CD14-positive monocyte (primary cell): ENCODE data around the gene ITPR2. TPM values are rescaled to one million over a fixed set of nuclear protein-coding genes. Genes with fewer than 3 reads are reported as not detected.

Experiments used
- DNase-seq, 3 donors: peaks; one replicate each; pipeline ENCODE4 v3.0.0-alpha.2; 2011 to 2022
- H2AFZ ChIP-seq: 2 replicates; pipeline ENCODE4 v1.6.0; 2012; ENCODE audit warnings: mild to moderate bottlenecking, low read depth, low read length, inconsistent platforms; ENCODE audit not compliant: insufficient read depth, poor library complexity, severe bottlenecking
- H3K27ac ChIP-seq, 2 donors: 1 replicate in 1 of 2; 2 replicates in 1 of 2; pipeline ENCODE4 v1.5.1; 2012 to 2013; ENCODE audit warnings: low read length in 2 of 2, control low read depth in 1 of 2, inconsistent platforms in 1 of 2, low read depth in 1 of 2, mild to moderate bottlenecking in 1 of 2
- H3K27me3 ChIP-seq, 2 donors: one replicate each; pipeline versions ENCODE4 v1.6.0 to v1.6.1; 2011 to 2013; ENCODE audit warnings: low read length in 2 of 2; ENCODE audit not compliant: control insufficient read depth in 2 of 2, insufficient read depth in 2 of 2
- H3K36me3 ChIP-seq, 2 donors: replicated peaks in 1 of 2; 1 replicate in 1 of 2; 2 replicates in 1 of 2; pipeline versions ENCODE4 v1.5.1 to v1.6.1; 2012 to 2013; ENCODE audit warnings: low read length in 2 of 2, control low read depth in 1 of 2, inconsistent platforms in 1 of 2, mild to moderate bottlenecking in 1 of 2; ENCODE audit not compliant: insufficient read depth in 2 of 2, control insufficient read depth in 1 of 2
- H3K4me1 ChIP-seq, 2 donors: 1 replicate in 1 of 2; 2 replicates in 1 of 2; pipeline versions ENCODE4 v1.5.1 to v1.6.1; 2012 to 2013; ENCODE audit warnings: low read length in 2 of 2, control low read depth in 1 of 2, inconsistent platforms in 1 of 2, mild to moderate bottlenecking in 1 of 2, moderate library complexity in 1 of 2; ENCODE audit not compliant: insufficient read depth in 2 of 2, control insufficient read depth in 1 of 2
- H3K4me2 ChIP-seq: replicated peaks from 2 replicates; pipeline ENCODE3; 2012; ENCODE audit warnings: low read length, moderate library complexity, mild to moderate bottlenecking; ENCODE audit not compliant: poor library complexity, severe bottlenecking; ENCODE audit errors: extremely low read depth
- H3K4me3 ChIP-seq, 3 experiments: fragments of 200-600 bp in 1 of 3; sonication (generic) in 1 of 3; replicated peaks in 1 of 3; 1 replicate in 2 of 3; 2 replicates in 1 of 3; pipeline ENCODE4 v1.5.1; 2011 to 2013; ENCODE audit warnings: low read length in 3 of 3, mild to moderate bottlenecking in 3 of 3, control low read depth in 2 of 3, low read depth in 2 of 3, inconsistent platforms in 1 of 3, moderate library complexity in 1 of 3
- H3K79me2 ChIP-seq: 2 replicates; pipeline ENCODE4 v1.6.0; 2012; ENCODE audit warnings: mild to moderate bottlenecking, control low read depth, inconsistent platforms, low read length, moderate library complexity; ENCODE audit not compliant: insufficient read depth
- H3K9ac ChIP-seq: 2 replicates; pipeline ENCODE4 v1.6.0; 2017; ENCODE audit warnings: low read length, mild to moderate bottlenecking; ENCODE audit not compliant: insufficient read depth, poor library complexity, severe bottlenecking
- H3K9me3 ChIP-seq, 2 donors: replicated peaks in 1 of 2; 1 replicate in 1 of 2; 2 replicates in 1 of 2; pipeline versions ENCODE4 v1.5.1 to v1.6.1; 2012 to 2013; ENCODE audit warnings: low read length in 2 of 2, control low read depth in 1 of 2; ENCODE audit not compliant: control insufficient read depth in 1 of 2, insufficient read depth in 1 of 2
- H4K20me1 ChIP-seq: 2 replicates; pipeline ENCODE4 v1.6.0; 2012; ENCODE audit warnings: mild to moderate bottlenecking, low read length, control low read depth, moderate library complexity; ENCODE audit not compliant: insufficient read depth
- H3K27ac Mint-ChIP-seq, 7 donors: one replicate each; pipeline ENCODE4 v1.8.0; 2020; ENCODE audit warnings: mild to moderate bottlenecking in 7 of 7, mixed read lengths in 7 of 7, moderate library complexity in 6 of 7, inconsistent platforms in 2 of 7
- H3K27me3 Mint-ChIP-seq, 3 donors: one replicate each; pipeline ENCODE4 v1.8.0; 2021 to 2022; ENCODE audit warnings: low read depth in 3 of 3, mild to moderate bottlenecking in 3 of 3, mixed read lengths in 3 of 3, moderate library complexity in 3 of 3, inconsistent platforms in 1 of 3
- H3K36me3 Mint-ChIP-seq, 2 donors: one replicate each; pipeline ENCODE4 v1.8.0; 2020; ENCODE audit warnings: mixed read lengths in 2 of 2, inconsistent platforms in 1 of 2, mild to moderate bottlenecking in 1 of 2
- H3K4me1 Mint-ChIP-seq: one replicate; pipeline ENCODE4 v1.8.0; 2020; ENCODE audit warnings: mild to moderate bottlenecking, mixed read lengths
- H3K4me3 Mint-ChIP-seq, 2 donors: one replicate each; pipeline ENCODE4 v1.8.0; 2020; ENCODE audit warnings: mild to moderate bottlenecking in 2 of 2, mixed read lengths in 2 of 2, moderate library complexity in 1 of 2
- H3K9me3 Mint-ChIP-seq, 7 donors: one replicate each; pipeline ENCODE4 v1.8.0; 2020 to 2022; ENCODE audit warnings: mixed read lengths in 7 of 7, mild to moderate bottlenecking in 6 of 7, moderate library complexity in 6 of 7, inconsistent platforms in 2 of 7
- WGBS: methylation state at CpG from one replicate; pipeline ENCODE4 v1.1.5; 2013; ENCODE audit warnings: missing lambda C conversion rate; ENCODE audit not compliant: insufficient coverage; 5-methylcytosine and 5-hydroxymethylcytosine counted together
- intact Hi-C, 2 donors: fragments of 100-400 bp; cut with micrococcal nuclease; formaldehyde crosslinking; loops; one replicate each; pipeline versions ENCODE4 v1.15.0 to v1.15.1; 2023
- polyA plus RNA-seq, 3 donors: library from polyadenylated mRNA; depleted of rRNA in 1 of 3; unstranded in 2 of 3; stranded (reverse) in 1 of 3; fragments of 300-500 nt in 2 of 3; fragments of >200 nt in 1 of 3; fragmentation: Illumina TruSeq in 2 of 3; gene quantifications; 1 replicate in 2 of 3; 2 replicates in 1 of 3; pipeline ENCODE4 v1.2.3, GENCODE V29; 2012 to 2021
- TF ChIP-seq, protein P1 (sequence below): fragments of 200-600 bp; IDR thresholded peaks from one replicate; pipeline ENCODE4 v1.8.0; 2022; ENCODE audit warnings: antibody characterized with exemption, mild to moderate bottlenecking

Gene ITPR2
- polyA plus RNA-seq, 3 donors, result 2.7 to 6.4 (median 5.7) TPM

GRCh38 chr12:26566675-26567074 lies 266.3 kb downstream of the ITPR2 start:
- H3K9me3 ChIP-seq, result no peaks in the 10 kb centered on the region
- no peak overlapping the region for H3K4me3 Mint-ChIP-seq

DNA sequence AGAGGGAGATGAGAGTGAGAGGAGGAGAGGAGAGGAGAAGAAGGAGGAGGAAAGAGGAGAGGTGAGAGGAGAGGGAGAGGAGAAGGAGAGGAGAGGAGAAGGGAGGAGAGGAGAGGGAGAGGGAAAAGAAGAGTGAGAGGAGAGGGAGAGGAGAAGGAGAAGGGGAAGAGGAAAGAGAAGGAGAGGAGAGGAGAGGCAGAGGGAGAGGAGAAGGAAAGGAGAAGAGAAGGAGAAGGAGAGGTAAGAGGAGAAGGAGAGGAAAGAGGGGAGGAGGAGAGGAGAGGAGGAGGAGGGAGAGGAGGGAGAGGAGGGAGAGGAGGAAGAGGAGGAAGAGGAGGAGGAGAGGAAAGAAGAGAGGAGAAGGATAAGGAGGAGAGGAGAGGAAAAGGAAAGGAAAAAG lies 266.8 kb downstream of the ITPR2 start:
- H3K4me3 ChIP-seq, result no peak overlapping the region
- H3K27me3 Mint-ChIP-seq, result peaks cover 1 to 3% (median 3%) of the 10 kb centered on the region in 3 donors
- intact Hi-C loops, result no loop called here
- TF ChIP-seq, protein P1, sequence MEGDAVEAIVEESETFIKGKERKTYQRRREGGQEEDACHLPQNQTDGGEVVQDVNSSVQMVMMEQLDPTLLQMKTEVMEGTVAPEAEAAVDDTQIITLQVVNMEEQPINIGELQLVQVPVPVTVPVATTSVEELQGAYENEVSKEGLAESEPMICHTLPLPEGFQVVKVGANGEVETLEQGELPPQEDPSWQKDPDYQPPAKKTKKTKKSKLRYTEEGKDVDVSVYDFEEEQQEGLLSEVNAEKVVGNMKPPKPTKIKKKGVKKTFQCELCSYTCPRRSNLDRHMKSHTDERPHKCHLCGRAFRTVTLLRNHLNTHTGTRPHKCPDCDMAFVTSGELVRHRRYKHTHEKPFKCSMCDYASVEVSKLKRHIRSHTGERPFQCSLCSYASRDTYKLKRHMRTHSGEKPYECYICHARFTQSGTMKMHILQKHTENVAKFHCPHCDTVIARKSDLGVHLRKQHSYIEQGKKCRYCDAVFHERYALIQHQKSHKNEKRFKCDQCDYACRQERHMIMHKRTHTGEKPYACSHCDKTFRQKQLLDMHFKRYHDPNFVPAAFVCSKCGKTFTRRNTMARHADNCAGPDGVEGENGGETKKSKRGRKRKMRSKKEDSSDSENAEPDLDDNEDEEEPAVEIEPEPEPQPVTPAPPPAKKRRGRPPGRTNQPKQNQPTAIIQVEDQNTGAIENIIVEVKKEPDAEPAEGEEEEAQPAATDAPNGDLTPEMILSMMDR, result no peak
- peaks cover 0 to 3% (median 0%) of the 10 kb centered on the region in 7 donors for H3K9me3 Mint-ChIP-seq
- H3K27me3 ChIP-seq, result no peaks in the 10 kb centered on the region
- H3K4me3 Mint-ChIP-seq, result peak overlapping the region in 1 of 2 donors; percentile 25
- H3K27ac ChIP-seq, result no peak overlapping the region
- H3K9me3 ChIP-seq, result no peaks in the 10 kb centered on the region
- no peak overlapping the region for H3K27ac Mint-ChIP-seq
- H3K36me3 Mint-ChIP-seq, result peaks cover 14 to 28% of the 10 kb centered on the region in 2 donors
- H3K4me2 ChIP-seq, result no peak overlapping the region
- peaks cover 3% of the 10 kb centered on the region for H4K20me1 ChIP-seq
- H2AFZ ChIP-seq, result no peak overlapping the region
- H3K79me2 ChIP-seq, result no peaks in the 10 kb centered on the region
- no peak overlapping the region for H3K9ac ChIP-seq
- no peaks in the 10 kb centered on the region for H3K4me1 ChIP-seq
- DNase-seq, result no peak
- H3K36me3 ChIP-seq, result peaks cover 1 to 2% of the 10 kb centered on the region in 2 donors
- no peaks in the 10 kb centered on the region for H3K4me1 Mint-ChIP-seq

More at GRCh38 chr12:26566675-26567074, 266.3 kb downstream of the ITPR2 start:
- WGBS, result 100% methylated on average over 1 of the region's 2 CpGs
- Mint-ChIP-seq H3K36me3 (peaks cover 14 to 27% of the 10 kb centered on the region in 2 donors), H3K27me3 (peaks cover 1 to 3% (median 3%) of the 10 kb centered on the region in 3 donors), H3K4me1 (no peaks in the 10 kb centered on the region), H3K27ac (no peak overlapping the region), H3K9me3 (peaks cover 0 to 3% (median 0%) of the 10 kb centered on the region in 7 donors)
- Histone ChIP-seq H3K9ac (no peak overlapping the region), H3K4me2 (no peak overlapping the region), H3K4me1 (no peaks in the 10 kb centered on the region), H4K20me1 (peaks cover 3% of the 10 kb centered on the region), H2AFZ (no peak overlapping the region), H3K4me3 (no peak overlapping the region), H3K27ac (no peak overlapping the region), H3K79me2 (no peaks in the 10 kb centered on the region), H3K27me3 (no peaks in the 10 kb centered on the region), H3K36me3 (peaks cover 0 to 2% of the 10 kb centered on the region in 2 donors)
- no peak for DNase-seq
- intact Hi-C loops, result no loop called here
- TF ChIP-seq, protein P1, result no peak
